ENCODE measurements around the gene SMTNL1.

The SMTNL1 gene

GRCh38 chr11:57536947-57537619 is at the start of gene SMTNL1:
TSS of gene SMTNL1 (plus strand) at chr11:57537595. CDS start at chr11:57542643, 5,048 bp downstream.
- no peak for FAIRE-seq

DNA sequence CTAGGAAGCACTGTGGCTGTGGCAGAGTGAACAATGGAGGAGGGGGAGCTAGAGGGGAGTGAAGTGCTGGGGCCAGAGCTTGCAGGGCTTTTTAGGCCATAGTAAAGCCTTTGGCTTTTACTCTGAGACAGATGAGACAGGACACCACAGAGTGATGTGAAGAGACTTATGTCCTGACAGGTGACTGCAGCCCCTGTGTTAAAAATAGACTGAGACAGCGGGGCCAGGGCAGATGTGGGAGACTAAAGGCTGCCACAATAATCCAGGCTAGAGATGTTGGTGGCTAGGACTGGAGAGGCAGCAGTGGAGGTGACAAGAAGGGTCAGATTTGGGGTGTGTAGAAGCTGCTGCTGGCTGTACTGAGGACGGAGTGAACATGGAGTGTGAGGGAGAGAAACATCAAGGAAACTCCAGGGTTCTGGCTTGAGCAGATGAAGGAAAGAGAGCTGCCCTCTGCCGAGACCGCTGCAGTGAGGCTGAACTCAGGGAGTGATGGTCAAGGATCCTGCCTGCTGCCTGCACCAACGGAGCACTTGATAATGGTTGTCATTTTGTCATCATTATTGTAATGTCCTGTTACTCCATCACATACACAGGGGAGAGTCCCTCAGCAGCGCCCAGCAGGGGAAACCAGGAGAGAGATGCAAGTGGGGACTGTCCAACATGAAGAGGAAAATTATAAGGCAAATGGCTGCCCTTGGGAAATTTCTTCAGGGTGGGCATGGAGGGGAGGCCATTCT is 49.3 kb upstream of the SMTNL1 start:
- no peak for FAIRE-seq

GRCh38 chr11:57490456-57491248 is 46.7 kb upstream of the SMTNL1 start:
- no peak for FAIRE-seq

DNA sequence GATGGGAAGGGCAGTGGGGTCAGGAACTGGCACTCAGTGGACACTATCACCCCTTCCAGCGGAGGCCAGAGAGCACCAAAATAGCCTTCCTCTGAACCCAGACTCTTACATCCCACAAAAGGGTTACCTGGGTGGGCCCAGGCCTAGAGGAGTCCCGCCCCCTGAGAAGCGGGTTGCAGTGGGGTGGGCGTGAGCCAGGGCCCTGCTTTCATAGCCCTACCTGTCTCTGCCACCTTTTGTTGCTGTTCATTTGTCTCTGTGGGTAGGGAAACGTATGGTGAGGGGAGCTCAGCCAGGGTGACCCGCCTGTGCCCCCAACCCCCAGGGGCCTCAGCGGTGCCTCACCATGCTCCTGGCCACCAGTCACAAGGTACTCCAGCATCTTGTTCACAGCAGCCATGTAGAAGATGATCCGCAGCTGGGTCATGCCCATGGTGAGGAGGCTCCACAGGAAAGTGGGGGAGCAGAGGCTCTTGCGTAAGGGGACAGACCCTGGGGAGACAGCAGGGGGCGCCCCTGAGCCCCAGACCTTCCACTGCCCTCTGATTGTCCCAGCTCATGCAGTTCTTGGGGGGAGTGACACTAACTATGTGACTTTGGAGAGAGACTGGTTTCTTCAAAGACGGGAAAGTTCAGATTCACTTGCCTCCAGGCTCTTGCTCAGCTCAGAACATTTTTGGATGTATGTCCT is 45.9 kb upstream of the SMTNL1 start:
- FAIRE-seq, result no peak

DNA sequence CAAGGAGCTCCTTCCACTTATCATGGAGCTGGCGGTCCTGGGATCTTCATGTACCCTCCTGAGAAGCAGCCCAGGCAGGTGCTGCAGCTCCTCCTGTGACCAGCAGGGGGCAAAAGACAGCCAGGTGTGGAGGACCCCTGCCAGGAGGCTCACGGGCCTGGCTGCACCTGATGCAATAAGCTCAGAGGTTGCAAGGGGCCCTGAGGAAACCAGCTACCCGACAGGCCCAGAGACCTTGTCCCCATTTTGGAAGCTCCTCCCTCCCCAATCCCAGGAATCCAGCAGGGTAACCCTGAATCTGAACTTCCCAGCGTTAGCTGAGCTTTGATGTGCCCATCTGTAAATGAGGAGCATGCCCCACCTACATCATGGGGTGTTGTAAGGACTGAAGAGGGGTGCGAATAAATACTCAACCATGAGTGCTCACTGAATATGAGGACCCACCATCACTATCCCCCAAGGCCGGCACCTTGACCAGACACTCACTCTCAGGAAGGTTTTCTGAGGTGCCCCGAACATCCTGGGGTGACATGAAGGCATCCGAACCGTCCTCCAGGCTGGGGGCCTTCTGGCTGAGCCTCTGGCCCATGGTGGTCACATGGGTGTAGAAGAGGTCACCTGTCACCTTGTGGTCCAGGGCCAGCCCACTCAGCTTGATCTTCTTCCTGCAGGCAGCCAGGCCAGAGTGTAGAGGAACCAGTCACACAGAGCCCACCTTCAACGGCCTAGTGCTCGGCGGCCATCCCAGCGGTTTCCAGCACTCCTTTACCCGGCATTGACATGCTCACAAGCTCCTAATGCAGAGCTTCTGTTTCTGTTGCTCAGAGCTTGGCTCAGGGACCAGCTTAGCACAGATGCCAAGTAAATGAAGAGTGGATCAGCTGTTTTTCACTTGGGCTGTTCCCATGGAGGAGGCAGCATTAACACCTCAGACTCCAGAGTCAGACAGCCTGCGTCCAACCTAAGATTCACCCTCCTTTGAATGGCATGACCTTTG is 43.6 kb upstream of the SMTNL1 start:
- FAIRE-seq, result no peak

GRCh38 chr11:57496109-57496820 is 41.1 kb upstream of the SMTNL1 start:
- FAIRE-seq, result no peak

GRCh38 chr11:57497303-57498247 is 39.8 kb upstream of the SMTNL1 start:
- no peak for FAIRE-seq

GRCh38 chr11:57498540-57498939 is 38.9 kb upstream of the SMTNL1 start:
- FAIRE-seq, result no peak

GRCh38 chr11:57499413-57499982 is 37.9 kb upstream of the SMTNL1 start:
- FAIRE-seq, result no peak

DNA sequence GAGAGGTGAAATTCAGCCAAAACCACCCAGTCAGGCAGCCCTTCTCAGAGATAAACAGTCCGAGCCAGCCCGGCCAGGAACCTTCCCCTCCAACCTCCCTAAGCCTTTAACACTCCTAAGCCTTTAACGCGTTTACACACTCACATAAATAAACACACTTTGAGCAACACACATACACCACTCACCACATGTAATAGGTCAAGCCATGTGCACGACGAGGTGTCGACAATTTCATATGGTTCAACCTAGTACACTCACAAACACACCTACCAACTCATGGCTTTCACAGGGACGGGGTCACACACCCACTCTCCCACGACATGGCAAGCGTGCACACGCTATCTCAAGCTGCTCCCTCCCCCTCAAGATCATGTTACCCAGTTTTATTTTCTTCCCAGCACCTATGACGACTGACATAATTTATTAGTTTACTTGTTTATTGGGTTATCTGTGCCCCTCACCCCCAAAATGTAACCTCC is 37.4 kb upstream of the SMTNL1 start:
- no peak for FAIRE-seq

DNA sequence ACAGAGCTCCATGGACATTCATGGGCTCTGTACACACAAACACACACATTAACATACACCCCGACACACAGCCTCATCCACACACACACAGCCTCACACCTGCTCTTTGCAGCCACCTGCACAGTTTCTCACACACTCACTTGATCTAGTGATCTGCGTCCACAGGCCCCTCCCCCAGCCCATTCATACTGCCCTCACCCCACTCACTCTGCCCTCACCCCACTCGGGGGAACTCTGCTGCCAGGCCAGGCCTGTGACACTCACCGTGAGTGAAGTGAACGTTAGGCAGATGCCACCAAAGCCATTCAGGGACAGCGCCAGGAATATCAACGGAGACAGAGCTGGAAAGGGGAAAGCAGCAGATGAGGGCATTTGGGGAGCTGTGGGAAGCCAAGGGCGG is 36.9 kb upstream of the SMTNL1 start:
- FAIRE-seq, result no peak

GRCh38 chr11:57500926-57501325 is 36.5 kb upstream of the SMTNL1 start:
- no peak for FAIRE-seq

DNA sequence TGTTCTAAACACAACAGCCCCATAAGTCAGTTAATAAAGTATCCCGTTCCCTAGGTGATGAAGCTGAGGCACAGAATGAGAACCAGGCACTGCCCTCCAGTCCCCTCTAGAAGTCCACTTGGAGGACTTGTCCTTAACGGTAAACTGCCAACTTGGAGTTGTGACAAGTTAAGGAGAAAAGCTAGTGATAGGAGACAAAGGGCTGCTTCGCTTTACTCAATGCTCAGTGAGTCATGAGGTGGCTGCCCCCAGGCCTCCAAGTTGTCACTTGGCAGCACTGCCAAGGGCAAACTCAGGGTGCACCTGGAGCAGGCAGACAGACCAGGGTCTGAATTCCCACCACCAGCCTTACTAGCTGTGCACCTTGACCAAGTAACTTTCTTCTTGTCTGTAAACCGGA is 35.4 kb upstream of the SMTNL1 start:
- FAIRE-seq, result no peak

GRCh38 chr11:57502376-57502775 is 35.0 kb upstream of the SMTNL1 start:
- no peak for FAIRE-seq

DNA sequence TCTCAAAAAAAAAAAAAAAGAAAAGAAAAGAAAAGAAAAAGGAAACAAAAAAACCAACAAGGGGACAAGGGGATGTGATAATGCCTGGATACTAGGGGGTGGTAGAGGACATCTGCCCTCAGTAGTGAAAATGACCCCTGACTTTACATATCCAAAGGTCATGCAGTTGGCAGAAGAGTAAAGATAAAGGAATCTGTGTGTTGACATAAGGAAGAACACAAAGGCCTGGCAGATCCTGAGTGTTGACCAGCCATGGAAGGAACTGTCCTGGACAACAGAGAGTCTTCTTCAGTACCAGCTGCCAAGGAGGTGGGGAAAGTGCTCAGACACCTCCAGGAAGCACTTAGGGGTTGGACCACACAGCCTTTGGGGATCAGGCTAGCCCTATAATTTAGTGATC is 34.5 kb upstream of the SMTNL1 start:
- FAIRE-seq, result no peak

DNA sequence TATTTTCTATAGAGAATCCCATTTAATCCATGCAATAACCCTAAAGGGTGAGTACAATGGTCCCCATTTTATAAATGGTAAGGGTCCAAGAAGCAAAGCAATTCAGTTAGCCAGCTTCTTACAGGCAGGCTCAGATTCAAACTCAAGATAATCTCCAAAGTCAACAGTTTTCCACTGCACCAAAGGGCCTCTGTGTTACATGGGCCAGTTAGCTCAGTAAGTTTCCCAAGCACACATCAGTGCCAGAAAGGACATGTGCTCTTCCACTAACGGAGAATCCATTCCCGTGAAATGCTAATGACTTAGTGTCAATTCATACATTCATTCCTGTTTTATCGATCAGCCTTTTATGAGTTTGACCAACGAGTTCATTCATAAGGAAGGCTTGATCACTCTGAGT is 32.9 kb upstream of the SMTNL1 start:
- FAIRE-seq, result no peak

- no peak for FAIRE-seq
Measured at GRCh38 chr11:57506522-57506921, 30.9 kb upstream of the SMTNL1 start.

GRCh38 chr11:57508341-57509170 is 28.8 kb upstream of the SMTNL1 start:
- FAIRE-seq, result no peak

Data from islet of Langerhans (tissue), 1 donor.